HL-60 (cell line): ENCODE measurements around the gene ZNF534.

Experiments used
- GABPA ChIP-seq: IDR thresholded peaks from 2 replicates; pipeline ENCODE4 v1.6.1; 2012; ENCODE audit warnings: low read depth
- POLR2AphosphoS5 ChIP-seq: IDR thresholded peaks from 2 replicates; pipeline ENCODE4 v1.6.1; 2012; ENCODE audit warnings: low read depth
- TF ChIP-seq, protein P1 (sequence below): IDR thresholded peaks from one replicate; pipeline ENCODE4 v1.5.1; 2011; ENCODE audit warnings: low read length, control low read depth, inconsistent platforms; ENCODE audit not compliant: insufficient read depth
- TF ChIP-seq, protein P2 (sequence below): IDR thresholded peaks from 2 replicates; pipeline ENCODE4 v1.6.1; 2012; ENCODE audit warnings: low read depth; ENCODE audit not compliant: insufficient replicate concordance

DNA sequence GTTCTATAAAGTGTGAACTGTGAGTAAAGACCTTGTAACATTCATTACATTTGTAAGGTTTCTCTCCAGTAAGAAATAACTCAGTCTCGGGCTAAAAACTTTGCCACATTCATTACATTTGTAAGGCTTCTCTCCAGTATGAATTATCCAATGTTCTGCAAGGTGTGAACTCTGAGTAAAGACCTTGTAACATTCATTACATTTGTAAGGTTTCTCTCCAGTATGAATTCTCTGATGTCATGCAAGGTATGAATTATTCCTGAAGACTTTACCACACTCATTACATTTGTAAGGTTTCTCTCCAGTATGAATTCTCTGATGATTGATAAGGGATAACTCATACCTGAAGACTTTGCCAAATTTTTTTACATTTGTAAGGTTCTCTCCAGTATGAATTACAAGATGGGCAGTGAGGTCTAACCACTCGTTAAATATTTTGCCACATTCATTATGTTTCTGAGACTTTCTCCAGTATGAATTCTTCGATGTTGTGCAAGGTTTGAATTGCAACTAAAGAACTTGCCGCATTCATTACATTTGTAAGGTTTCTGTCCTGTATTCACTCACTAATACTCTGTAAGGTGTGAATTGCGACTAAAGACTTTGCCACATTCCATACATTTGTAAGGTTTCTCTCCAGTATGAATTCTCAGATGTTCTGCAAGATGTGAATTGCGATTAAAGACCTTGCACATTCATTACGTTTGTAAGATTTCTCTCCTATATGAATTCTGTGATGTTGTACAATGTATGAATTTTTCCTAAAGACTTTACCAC lies 45.6 kb downstream of the ZNF534 start:
- TF ChIP-seq, protein P1, sequence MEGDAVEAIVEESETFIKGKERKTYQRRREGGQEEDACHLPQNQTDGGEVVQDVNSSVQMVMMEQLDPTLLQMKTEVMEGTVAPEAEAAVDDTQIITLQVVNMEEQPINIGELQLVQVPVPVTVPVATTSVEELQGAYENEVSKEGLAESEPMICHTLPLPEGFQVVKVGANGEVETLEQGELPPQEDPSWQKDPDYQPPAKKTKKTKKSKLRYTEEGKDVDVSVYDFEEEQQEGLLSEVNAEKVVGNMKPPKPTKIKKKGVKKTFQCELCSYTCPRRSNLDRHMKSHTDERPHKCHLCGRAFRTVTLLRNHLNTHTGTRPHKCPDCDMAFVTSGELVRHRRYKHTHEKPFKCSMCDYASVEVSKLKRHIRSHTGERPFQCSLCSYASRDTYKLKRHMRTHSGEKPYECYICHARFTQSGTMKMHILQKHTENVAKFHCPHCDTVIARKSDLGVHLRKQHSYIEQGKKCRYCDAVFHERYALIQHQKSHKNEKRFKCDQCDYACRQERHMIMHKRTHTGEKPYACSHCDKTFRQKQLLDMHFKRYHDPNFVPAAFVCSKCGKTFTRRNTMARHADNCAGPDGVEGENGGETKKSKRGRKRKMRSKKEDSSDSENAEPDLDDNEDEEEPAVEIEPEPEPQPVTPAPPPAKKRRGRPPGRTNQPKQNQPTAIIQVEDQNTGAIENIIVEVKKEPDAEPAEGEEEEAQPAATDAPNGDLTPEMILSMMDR: no peak
- TF ChIP-seq POLR2AphosphoS5 (no peak), GABPA (no peak)
- TF ChIP-seq, protein P2, sequence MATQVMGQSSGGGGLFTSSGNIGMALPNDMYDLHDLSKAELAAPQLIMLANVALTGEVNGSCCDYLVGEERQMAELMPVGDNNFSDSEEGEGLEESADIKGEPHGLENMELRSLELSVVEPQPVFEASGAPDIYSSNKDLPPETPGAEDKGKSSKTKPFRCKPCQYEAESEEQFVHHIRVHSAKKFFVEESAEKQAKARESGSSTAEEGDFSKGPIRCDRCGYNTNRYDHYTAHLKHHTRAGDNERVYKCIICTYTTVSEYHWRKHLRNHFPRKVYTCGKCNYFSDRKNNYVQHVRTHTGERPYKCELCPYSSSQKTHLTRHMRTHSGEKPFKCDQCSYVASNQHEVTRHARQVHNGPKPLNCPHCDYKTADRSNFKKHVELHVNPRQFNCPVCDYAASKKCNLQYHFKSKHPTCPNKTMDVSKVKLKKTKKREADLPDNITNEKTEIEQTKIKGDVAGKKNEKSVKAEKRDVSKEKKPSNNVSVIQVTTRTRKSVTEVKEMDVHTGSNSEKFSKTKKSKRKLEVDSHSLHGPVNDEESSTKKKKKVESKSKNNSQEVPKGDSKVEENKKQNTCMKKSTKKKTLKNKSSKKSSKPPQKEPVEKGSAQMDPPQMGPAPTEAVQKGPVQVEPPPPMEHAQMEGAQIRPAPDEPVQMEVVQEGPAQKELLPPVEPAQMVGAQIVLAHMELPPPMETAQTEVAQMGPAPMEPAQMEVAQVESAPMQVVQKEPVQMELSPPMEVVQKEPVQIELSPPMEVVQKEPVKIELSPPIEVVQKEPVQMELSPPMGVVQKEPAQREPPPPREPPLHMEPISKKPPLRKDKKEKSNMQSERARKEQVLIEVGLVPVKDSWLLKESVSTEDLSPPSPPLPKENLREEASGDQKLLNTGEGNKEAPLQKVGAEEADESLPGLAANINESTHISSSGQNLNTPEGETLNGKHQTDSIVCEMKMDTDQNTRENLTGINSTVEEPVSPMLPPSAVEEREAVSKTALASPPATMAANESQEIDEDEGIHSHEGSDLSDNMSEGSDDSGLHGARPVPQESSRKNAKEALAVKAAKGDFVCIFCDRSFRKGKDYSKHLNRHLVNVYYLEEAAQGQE: no peak
